HG03521 (cell line): Measurements from ENCODE around the gene NDUFA8.

Experiments
- ATAC-seq: cut with Tn5 transposase; IDR thresholded peaks from one replicate; pipeline ENCODE4 v1.9.1; 2021; ENCODE audit warnings: mild to moderate bottlenecking, moderate library complexity; ENCODE audit not compliant: unreplicated experiment

Gene NDUFA8

GRCh38 chr9:122138560-122139268 is 20.9 kb downstream of the NDUFA8 start:
- no peak for ATAC-seq

- ATAC-seq: no peak
Observed at GRCh38 chr9:122135529-122135859, 24.1 kb downstream of the NDUFA8 start.

GRCh38 chr9:122134822-122135528 is 24.6 kb downstream of the NDUFA8 start:
- no peak for ATAC-seq

- ATAC-seq: no peak
Observed at GRCh38 chr9:122133984-122134535, 25.5 kb downstream of the NDUFA8 start.

- ATAC-seq: no peak
Observed at GRCh38 chr9:122133263-122133983, 26.2 kb downstream of the NDUFA8 start.

GRCh38 chr9:122132539-122132938 is 27.0 kb downstream of the NDUFA8 start:
- ATAC-seq: no peak

GRCh38 chr9:122131401-122132001 is 28.1 kb downstream of the NDUFA8 start:
- ATAC-seq: no peak

GRCh38 chr9:122130837-122131236 is 28.7 kb downstream of the NDUFA8 start:
- no peak for ATAC-seq

GRCh38 chr9:122129969-122130368 is 29.6 kb downstream of the NDUFA8 start:
- ATAC-seq: no peak

GRCh38 chr9:122128969-122129343 is 30.6 kb downstream of the NDUFA8 start:
- no peak for ATAC-seq

GRCh38 chr9:122128007-122128968 is 31.3 kb downstream of the NDUFA8 start:
- no peak for ATAC-seq

GRCh38 chr9:122127396-122127798 is 32.2 kb downstream of the NDUFA8 start:
- ATAC-seq: no peak

GRCh38 chr9:122126331-122127261 is 33.0 kb downstream of the NDUFA8 start:
- ATAC-seq: no peak

GRCh38 chr9:122125509-122126330 is 33.9 kb downstream of the NDUFA8 start:
- ATAC-seq: no peak

GRCh38 chr9:122125158-122125508 is 34.4 kb downstream of the NDUFA8 start:
- ATAC-seq: no peak

GRCh38 chr9:122124528-122124927 is 35.1 kb downstream of the NDUFA8 start:
- ATAC-seq: no peak

GRCh38 chr9:122124048-122124447 is 35.5 kb downstream of the NDUFA8 start:
- ATAC-seq: no peak

GRCh38 chr9:122122903-122123632 is 36.5 kb downstream of the NDUFA8 start:
- ATAC-seq: no peak
